DMS153 treated with DMSO at 0.1 percent for 48 hours (cell line): Measurements from ENCODE around the gene KDM8.

Experiments
- DNase-seq: peaks from one replicate; lab custom pipeline; 2025; ENCODE audit not compliant: unreplicated experiment; lab: John Stamatoyannopoulos, UW

KDM8 gene

GRCh38 chr16:27267037-27267677 is 63.8 kb downstream of the KDM8 start:
- no peak for DNase-seq

- DNase-seq, result peak; percentile 80
Observed at GRCh38 chr16:27268376-27269299, 65.3 kb downstream of the KDM8 start, which contains the start of gene NSMCE1. TSS of gene NSMCE1 (minus strand) at chr16:27268772. CDS start at chr16:27257570, 11,202 bp downstream.

- DNase-seq, result no peak
Observed at GRCh38 chr16:27269300-27270150, 66.2 kb downstream of the KDM8 start.

GRCh38 chr16:27270349-27270748 is 67.0 kb downstream of the KDM8 start:
- DNase-seq, result no peak
